COLO668 (cell line): ENCODE results near the gene SEL1L3.
A peak's percentile ranks its signal among the peaks of the same experiment; 100 is the strongest.

Experiments
- DNase-seq: peaks from one replicate; lab custom pipeline; 2025; ENCODE audit not compliant: unreplicated experiment; lab: John Stamatoyannopoulos, UW

Gene SEL1L3

DNA sequence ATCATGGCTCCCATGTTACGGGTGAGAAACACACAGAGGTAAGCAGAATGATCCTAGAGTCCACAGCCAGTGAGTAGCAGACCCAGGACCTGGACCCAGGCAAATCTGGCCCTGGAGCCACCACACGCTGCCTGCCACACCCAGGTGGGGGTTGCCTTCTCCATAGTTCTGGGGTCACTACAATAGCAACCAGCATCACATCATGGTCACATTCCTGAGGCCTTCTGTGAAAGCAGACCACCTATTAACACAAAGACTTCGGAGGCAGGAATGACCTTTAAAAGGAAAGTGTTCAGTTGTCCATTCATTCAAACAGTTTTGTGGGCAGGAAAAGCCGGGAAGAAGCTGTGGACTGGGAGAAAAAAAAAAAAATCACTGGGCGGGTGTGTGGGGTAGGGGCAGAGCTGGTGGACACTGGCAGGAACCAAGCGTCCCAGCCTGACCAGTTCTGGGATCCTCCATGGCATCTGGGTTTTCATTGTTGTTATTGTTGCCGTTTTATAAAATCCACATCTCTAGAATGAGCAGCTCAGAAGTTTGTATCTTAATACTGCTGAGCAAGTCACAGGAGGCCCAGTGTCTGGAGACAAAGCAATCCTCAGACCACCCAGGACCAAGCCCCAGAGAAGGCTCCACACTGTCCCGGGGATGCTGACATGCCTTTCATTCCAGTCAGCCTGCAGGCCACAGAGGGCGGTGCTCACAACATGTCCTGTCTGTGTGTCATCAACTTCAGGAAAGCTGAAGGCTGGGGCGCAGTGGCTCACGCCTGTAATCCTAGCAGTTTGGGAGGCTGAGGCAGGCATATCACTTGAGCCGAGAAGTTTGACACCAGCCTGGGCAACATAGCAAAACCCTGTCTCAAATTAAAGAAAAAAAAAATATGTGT lies 67.0 kb downstream of the SEL1L3 start:
- no peak for DNase-seq

DNA sequence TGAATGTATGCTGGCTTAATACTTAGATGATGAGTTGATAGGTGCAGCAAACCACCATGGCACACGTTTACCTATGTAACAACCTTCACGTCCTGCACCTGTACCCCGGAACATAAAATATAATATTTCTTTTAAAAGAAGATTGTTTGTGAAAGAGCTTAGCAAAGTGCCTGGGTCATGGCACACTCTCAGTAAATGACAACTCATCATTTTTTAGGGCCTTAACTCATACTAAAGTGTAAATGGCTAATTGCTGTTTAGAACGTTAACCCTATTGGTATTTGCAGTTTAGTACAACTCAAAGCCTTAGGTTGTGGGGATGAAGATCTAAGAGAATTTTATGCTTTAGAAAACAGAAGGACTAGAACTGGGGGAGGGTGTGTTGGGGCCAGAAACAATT lies 67.7 kb downstream of the SEL1L3 start:
- no peak for DNase-seq

DNA sequence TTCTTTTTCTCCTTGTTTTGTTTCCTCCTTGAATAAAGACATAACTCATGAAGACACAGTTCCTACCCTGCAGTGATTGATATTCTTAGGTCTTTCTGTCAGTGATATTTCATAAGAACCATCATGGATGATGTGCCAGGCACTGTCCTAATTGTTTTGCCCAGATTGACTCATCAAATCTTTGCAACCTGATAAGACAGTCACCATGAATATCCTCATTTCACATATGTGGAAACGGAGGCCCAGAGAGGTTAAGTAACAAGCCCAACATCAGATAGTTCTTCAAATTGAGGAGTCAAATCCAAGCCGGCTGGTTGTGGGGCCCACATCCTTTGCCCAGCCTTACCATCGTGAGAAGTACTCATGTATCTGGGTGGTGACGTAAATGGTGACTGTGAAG lies 69.9 kb downstream of the SEL1L3 start:
- no peak for DNase-seq

DNA sequence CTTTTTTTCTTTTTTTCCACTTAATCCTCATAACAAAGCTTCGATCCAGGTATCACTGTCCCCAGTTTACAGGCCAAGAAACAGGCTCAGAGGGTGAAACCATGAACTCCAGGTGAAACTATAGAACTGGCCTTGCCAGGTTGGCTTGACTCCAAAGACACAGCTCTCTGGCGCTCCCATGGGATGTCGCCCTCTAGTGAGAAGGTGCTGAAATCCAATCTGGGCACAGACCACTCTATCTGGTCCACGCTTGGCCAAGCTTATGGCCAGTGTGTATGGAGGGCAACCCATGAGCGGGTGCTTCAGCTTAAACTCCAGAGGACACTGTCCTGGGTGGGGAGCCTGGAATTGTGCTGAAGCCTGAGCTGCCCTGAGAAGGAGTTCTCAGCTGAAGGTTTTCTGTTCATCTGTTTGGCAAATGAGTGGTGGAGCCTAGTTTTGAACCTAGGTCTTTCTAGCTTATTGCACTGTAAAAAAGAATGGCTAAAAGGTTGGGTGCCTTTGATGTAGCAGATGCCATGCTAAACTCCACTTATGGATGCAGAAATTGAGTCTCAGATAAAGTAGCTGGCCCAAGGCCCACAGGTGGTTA lies 70.5 kb downstream of the SEL1L3 start:
- DNase-seq = peak; percentile 38

DNA sequence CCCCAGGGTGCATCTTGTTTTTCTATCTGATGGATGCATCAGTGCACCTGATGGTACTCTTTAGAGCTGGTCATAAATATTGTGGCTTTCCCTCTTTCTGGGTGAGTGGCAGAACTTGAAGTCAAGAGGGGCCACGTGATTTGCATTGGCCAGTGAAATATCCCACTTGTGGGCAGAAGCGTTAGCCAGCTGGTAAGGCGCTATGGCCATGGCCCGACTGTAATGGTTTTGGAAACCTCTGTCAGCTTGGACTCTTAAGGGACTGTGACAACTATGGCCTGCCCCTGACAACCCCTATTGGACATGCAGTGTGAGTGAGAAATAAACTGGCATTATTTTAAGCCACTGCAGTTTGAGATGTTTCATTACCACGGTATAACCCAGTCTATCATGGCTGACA lies 72.8 kb downstream of the SEL1L3 start:
- no peak for DNase-seq

DNA sequence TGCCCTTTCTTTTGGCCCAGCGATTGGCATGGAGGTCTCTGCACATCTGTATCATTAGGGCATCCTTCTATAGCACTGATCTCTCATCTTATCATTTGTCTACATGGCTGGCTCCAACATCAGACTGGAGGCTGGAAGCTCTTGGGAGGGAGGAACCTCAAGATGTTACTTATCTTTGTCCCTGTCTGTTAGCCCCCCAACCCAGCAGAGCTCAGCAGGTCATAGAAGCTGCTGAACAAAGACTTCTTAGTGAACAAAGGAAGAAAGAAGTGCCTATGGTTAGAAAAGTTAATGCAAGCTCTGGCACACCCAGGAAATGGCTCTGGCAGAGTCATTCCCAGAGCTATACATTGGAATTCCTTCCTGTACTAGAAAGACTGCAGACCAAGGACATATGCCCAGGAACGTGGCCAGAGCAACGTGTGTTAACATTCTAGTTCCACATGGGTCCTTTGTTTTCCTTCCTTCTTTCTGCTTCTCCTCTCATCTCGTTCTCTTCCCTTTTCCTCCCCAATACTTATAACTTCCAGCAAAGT lies 74.0 kb downstream of the SEL1L3 start:
- DNase-seq = no peak

DNA sequence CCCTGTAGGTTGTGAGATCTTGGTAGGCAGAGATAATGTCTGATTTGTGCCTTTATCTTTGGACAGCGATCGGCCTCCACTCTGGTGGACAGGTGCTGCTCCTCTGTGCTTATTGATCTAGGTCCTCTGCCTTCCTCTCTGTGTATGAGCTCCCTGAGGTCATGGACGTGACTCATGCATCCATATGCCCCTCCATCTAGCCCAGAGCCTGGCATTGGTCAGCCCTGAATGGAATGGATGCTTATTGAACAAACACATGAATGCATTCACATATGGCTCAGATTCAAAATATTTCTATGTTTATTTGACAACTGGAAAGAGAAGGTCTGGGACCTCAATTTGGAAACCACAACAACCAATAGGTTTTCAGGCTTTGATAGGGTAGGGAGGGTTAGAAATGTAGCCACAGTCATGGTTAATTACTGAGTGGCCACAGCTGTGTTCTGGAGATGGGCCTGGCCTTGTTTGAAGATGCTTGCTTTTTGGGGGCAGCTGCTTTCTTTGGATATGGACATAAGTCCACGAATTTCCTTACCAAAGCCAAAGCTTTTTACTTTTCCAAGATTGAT lies 76.2 kb downstream of the SEL1L3 start:
- DNase-seq = no peak

DNA sequence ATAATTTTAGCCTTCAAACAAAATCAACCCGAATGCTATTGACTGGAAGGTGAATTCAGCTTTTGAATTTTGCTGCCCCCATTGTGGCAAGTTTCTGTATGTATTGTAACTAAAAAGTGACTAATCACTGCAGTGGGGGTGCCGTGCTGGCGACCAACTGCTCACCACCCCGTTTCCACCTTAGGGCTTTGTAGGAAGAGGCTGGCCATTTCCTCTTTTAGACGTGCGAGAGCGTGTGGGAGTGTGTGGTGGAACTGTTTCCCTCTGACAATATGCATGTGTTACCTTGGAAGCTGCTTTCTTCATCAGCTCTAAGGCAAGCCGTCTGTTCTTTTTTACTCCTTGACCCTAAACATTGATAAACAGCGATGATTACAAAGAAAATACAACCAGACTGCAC lies 78.8 kb downstream of the SEL1L3 start:
- no peak for DNase-seq

DNA sequence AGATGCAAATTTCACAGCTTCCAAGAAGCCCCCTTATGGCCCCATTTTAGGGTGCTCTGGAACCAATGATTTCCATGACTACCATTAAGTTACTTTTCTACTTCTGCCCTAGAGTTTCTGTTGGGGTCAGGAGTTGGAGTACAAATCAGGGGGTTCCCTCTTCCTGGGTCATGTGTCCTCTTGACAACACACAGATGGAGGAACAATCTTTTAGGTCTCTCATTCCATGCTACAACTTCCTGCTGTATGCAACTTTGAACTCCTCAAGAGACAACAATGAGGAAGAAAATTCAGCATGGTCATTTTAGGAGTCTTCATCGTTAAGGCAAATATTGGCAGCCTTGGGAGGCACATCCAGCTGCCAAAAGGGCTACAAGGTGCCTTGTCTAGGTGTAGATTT lies 79.7 kb downstream of the SEL1L3 start:
- DNase-seq = no peak

DNA sequence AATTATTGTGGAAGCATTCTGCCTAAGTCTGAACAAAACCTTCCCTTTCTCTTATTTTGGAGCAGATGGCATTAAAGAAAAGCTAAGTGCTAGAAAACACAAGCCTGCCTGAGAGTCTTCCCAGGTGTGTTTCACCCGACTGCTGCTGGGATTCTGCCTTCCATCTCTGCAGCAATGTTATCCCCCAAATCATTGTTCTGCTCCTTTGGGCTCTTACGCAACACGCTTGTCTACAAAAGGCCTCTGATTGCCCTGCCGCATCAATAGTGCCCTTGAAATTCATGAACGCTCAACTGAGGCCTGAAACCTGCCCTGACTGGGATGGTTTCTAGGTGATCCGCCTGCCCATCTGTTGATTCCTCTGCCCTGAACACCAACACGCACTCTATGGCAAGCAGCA lies 80.3 kb downstream of the SEL1L3 start:
- DNase-seq = no peak

DNA sequence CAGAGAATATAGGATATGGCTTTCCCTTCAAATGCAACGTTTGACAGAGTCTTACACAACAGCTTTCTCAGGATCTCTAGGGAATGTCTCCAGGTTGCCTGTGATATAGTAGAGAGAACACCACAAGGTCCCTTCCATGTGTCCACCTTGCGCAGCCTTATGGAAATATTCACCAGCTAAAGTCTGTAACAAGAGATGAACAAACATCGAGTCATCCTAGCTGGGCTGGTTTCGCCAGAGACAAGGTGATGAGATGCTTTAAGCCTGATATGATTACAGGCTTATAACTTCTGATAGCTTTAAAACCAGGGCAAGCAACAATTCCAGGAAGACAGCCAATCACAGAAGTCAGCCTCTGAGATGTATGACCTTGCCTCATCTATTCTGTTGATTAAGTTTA lies 83.8 kb downstream of the SEL1L3 start:
- no peak for DNase-seq

DNA sequence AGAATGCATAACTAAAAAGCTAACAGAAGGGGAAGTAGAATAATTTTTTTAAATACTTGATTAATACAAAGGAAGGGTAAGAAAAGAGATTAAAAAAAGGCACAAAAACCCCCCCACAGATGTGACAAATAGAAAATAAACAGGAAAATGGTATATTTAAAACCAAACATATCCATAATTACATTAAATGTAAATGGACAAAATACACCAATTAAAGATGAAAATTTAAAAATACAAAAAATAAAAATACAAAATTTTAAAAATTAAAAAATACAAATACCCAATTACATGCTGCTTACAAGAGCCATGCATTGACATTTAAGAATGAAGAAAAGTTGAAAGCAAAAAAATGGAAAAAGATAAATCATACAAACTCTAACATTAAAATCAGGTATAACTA lies 86.0 kb downstream of the SEL1L3 start:
- no peak for DNase-seq

DNA sequence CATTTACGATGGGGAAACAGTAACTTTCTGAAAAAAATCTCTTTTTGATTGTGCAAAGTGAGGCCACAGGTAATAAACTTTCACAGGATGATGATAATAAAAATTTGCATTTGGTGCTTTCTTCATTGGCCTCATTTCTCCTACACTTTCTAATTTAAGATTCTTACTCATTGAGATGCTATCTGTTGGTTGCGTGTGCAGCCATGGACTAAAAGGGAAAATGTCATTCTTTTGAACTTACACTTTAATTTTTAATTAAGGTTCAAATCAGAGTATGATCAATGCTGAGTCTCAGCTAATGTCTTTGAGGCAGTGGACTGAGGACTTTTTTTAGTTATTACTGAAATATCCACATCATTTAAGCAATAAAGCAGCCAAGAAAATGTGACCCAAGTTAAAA lies 87.6 kb downstream of the SEL1L3 start:
- DNase-seq = no peak

DNA sequence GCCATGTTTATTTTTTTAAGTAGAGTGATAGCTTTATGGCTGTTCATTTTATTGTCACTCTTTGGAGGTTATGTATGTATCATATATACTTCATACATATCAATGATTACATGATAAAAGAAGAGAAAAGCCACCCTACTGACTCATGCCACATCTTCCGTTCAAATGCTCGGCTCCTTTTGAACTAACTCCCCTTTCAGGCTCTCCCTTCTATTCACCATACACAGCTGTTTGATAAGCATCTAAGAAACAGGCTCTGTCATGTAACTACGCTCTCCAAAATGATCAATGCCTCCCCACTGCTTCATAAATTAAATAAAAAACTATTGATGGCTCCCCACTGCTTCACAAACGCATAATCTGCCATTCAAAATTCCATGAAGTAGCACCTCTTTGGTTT lies 89.4 kb downstream of the SEL1L3 start:
- DNase-seq = no peak

DNA sequence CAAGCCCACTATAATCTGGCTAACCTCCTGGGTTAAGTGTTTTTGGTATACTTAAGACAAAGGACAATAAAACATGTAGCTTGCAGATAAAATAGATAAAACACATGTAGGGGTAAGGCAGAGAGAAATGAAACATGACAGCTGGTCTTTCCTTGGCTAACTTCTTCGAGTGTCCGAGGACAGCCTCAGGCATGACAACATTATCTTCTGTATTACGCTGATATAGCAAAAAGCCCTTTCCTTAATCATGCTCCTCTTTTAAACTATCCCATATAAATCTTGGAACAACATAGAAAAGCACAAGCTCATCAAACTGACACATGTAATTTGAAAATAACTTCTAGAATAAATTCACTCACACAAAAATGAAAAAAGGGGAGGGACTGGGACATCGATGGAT lies 91.1 kb downstream of the SEL1L3 start:
- no peak for DNase-seq

DNA sequence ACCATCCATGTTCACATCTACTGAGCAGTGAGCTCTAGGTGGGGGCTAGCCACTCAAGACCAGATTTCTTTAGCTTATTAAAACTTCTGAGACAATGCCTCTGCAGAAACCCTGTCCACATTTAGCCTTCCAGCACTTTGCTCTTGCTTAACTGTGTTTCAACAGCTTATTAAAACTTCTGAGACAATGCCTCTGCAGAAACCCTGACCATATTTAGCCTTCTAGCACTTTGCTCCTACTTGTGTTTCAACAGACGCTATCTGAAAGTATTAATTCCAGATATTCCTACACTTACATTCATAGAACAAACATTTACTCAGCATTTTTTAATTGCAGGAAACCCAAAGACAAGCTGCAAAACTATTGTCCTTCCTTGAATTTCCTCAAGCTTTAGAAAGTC lies 91.9 kb downstream of the SEL1L3 start:
- DNase-seq = no peak

DNA sequence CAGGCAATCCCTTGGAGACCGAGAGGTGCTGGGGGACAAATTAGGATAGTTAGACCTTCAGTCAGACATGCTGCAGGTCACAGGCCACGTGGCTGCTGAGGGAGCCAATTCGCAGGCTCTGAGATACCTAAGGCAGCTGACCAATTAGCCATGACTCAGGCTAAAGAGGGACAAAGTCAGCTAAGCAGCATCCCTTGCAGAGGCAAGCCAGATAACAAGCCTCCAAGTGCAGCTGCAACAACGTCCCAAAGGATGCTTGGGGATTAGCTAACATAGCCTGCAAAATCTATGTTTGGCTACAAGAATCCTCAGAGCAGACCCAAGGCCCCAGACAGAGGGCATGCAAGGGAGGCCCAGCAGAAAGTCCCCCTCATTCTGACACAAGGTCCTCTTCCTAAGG lies 93.5 kb downstream of the SEL1L3 start:
- no peak for DNase-seq

DNA sequence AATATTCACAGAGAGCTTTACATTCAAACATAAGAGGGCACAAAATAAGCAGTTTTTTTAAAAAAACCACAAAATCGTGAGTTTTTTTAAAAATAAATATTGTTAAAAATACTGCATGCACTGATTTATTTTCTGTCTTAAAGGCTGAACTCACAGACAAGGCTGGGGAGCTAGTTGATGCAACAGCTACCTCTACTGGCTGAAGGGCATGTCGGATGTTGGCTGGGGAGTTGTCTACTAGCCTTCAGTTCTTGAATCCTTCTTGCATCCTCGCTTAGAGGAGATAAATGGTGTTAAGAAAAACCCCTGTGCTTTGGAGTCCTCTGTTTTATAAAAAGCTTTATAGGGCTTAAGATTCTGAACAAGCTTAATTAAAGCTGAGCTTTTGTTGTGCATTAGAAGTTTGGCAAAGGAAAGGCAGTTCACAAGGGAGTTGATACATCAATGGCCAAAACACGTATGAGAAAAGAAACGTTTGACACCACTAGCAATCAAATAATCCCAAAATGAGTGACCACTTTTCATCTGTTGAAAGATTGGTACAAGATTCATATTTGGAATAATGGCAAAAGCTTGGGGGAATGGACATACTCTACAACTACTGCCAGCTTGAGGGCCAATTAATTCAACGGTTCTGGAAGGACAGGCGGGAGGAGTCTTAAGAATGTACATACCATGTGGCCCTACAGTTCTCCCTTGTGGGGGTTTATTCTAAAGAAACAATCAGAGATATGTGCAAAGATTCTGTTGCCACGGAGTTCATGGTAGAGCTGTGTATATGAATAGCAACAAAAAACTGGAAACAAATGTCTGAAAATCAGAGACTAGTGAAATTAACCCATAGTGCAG lies 94.7 kb downstream of the SEL1L3 start:
- DNase-seq = peak; percentile 31

DNA sequence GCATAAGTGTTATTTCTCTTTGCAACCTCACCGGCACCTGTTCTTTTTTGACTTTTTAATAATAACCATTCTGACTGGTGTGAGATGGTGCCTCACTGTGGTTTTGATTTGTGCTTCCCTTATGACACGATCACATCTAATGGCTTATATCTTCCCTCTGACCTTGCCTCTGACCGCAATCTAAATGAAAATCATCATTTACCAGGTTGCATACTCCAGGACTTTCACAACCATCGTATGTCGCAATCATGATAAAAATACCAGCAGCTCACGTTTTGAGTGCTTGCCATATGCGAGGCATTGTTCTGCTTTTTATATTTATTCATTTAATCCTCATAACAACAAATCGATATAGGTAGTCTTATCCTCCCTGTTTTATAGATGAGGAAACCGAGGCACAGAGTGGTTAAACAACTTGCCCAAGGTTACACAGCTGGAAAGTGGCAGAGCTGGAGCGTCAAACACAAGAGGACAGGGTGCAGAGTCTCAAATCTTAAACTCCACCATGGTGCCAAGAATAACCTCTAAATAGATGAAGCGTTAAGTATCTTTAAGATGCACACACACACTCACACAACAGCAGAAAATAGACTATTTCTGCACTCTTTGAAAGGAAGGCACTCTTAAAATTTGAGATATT lies 102.2 kb downstream of the SEL1L3 start:
- DNase-seq = no peak

DNA sequence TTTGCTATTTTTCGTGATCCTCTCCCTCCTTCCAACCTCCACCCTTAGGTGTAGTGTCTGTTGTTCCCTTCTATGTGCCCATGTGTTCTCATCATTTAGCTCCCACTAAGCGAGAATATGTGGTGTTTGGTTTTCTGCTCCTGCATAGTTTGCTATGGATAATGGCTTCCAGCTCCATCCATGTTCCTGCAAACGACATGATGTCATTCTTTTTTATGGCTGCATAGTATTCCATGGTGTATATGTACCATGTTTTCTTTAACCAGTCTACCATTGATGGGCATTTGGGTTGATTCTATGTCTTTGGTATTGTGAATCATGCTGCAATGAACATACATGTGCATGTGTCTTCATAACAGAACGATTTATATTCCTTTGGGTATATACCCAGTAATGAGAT lies 102.7 kb downstream of the SEL1L3 start:
- no peak for DNase-seq

DNA sequence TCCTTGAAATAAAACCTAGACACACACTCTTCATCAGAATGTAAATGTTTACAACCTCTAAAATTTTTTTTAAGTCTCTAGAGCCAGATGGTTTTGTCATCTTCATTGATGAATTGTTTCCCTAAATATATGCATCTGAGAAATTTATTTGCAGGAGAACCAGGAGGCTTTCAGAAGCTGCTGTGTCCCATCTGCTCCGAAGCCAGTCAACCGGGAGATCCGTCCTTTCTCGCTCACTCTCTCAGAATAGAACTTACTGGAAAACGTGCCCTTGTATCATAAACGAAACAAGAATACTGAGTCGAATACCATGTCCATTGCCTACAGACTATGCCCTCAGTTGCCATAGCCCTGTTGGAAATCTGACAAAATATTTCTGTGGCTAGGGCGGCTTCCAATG lies 103.7 kb downstream of the SEL1L3 start:
- DNase-seq = no peak
